SU-DHL-6 (cell line): Measurements from ENCODE around the gene ZNF284.

Experiments used
- H2AFZ ChIP-seq: fragments of 200-600 bp; sonication (generic); 2 replicates; pipeline ENCODE4 v1.6.1; 2014; ENCODE audit warnings: low read depth, mild to moderate bottlenecking, moderate library complexity, mixed read lengths, antibody characterized with exemption, low read length; ENCODE audit not compliant: severe bottlenecking
- H3F3A ChIP-seq: fragments of 200-600 bp; shearing (Covaris generic); 2 replicates; pipeline ENCODE4 v1.6.0; 2016; ENCODE audit warnings: antibody characterized with exemption, mild to moderate bottlenecking; ENCODE audit not compliant: insufficient read depth
- H3K27ac ChIP-seq: fragments of 200-600 bp; sonication (generic); 2 replicates; pipeline ENCODE4 v1.5.1; 2016; ENCODE audit warnings: low read depth, mild to moderate bottlenecking, low read length, moderate library complexity, mixed read lengths
- H3K27me3 ChIP-seq: fragments of 200-600 bp; sonication (generic), shearing (Covaris generic); 2 replicates; pipeline ENCODE4 v1.6.0; 2014; ENCODE audit warnings: mild to moderate bottlenecking, low read length
- H3K36me3 ChIP-seq: fragments of 200-600 bp; sonication (generic); 2 replicates; pipeline ENCODE4 v1.6.1; 2014; ENCODE audit warnings: mild to moderate bottlenecking, low read length, mixed read lengths
- H3K4me2 ChIP-seq: fragments of 300-600, 200-600 bp; shearing (Covaris generic), sonication (generic); 2 replicates; pipeline ENCODE4 v1.6.0; 2014; ENCODE audit warnings: low read length, low read depth, mild to moderate bottlenecking; ENCODE audit not compliant: poor library complexity, severe bottlenecking
- H3K4me3 ChIP-seq: fragments of 200-600 bp; sonication (generic); 2 replicates; pipeline ENCODE4 v1.5.1; 2014; ENCODE audit warnings: antibody characterized with exemption, low read length, mild to moderate bottlenecking, mixed read lengths; ENCODE audit not compliant: insufficient read depth, poor library complexity, severe bottlenecking
- H3K79me2 ChIP-seq: fragments of 200-600 bp; sonication (generic); 2 replicates; pipeline ENCODE4 v1.6.1; 2014; ENCODE audit warnings: mild to moderate bottlenecking, low read length, moderate library complexity; ENCODE audit not compliant: insufficient read depth
- H3K9ac ChIP-seq: fragments of 200-600 bp; sonication (generic); 2 replicates; pipeline ENCODE4 v1.7.0; 2014; ENCODE audit warnings: mild to moderate bottlenecking, low read length
- H3K9me2 ChIP-seq: fragments of 200-600 bp; sonication (generic); replicated peaks from 2 replicates; pipeline ENCODE4 v1.6.1; 2014; ENCODE audit warnings: low read length; ENCODE audit not compliant: insufficient read depth
- H3K9me3 ChIP-seq: fragments of 200-600 bp; sonication (generic); 2 replicates; pipeline ENCODE4 v1.6.1; 2014; ENCODE audit warnings: low read length, mixed read lengths; ENCODE audit not compliant: insufficient read depth
- H4K20me1 ChIP-seq: fragments of 200-600 bp; sonication (generic); 2 replicates; pipeline ENCODE4 v1.6.1; 2014; ENCODE audit warnings: low read depth, mild to moderate bottlenecking, antibody characterized with exemption, low read length, moderate library complexity, mixed read lengths
- EZH2phosphoT487 ChIP-seq: fragments of 200-600 bp; sonication (generic), shearing (Covaris generic); conservative IDR thresholded peaks from 2 replicates; pipeline ENCODE4 v1.6.1; 2018; ENCODE audit warnings: mild to moderate bottlenecking, antibody characterized with exemption, low read length, moderate library complexity, mixed read lengths
- TF ChIP-seq, protein P1 (sequence below): fragments of 200-600 bp; sonication (generic); IDR thresholded peaks from one replicate; pipeline ENCODE4 v1.5.1; 2017; ENCODE audit warnings: antibody characterized with exemption, mild to moderate bottlenecking, low read length, moderate library complexity; ENCODE audit not compliant: insufficient read depth, poor library complexity, severe bottlenecking

Gene ZNF284

DNA sequence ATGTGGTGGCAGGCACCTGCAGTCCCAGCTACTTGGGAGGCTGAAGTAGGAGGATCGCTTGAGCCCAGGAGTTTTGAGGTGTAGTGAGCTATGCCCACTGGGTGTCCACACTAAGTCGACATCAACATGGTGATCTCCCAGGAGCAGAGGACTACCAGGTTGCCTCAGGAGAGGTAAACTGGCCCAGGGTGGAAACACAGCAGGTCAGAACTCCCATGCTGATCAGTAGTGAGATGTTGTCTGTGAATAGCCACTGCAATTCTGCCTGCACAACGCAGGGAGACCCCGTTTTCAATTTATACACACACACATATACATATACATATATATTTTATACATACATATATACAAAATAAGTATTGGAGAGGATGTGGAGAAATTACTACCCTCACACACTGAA is 20.1 kb downstream of the ZNF284 start:
- H3K27ac ChIP-seq = no peak overlapping the region
- TF ChIP-seq, protein P1, sequence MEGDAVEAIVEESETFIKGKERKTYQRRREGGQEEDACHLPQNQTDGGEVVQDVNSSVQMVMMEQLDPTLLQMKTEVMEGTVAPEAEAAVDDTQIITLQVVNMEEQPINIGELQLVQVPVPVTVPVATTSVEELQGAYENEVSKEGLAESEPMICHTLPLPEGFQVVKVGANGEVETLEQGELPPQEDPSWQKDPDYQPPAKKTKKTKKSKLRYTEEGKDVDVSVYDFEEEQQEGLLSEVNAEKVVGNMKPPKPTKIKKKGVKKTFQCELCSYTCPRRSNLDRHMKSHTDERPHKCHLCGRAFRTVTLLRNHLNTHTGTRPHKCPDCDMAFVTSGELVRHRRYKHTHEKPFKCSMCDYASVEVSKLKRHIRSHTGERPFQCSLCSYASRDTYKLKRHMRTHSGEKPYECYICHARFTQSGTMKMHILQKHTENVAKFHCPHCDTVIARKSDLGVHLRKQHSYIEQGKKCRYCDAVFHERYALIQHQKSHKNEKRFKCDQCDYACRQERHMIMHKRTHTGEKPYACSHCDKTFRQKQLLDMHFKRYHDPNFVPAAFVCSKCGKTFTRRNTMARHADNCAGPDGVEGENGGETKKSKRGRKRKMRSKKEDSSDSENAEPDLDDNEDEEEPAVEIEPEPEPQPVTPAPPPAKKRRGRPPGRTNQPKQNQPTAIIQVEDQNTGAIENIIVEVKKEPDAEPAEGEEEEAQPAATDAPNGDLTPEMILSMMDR = no peak
- no peak for TF ChIP-seq EZH2phosphoT487
- no peak overlapping the region for H2AFZ ChIP-seq
- no peak overlapping the region for H3K4me3 ChIP-seq
- H3F3A ChIP-seq = no peaks in the 10 kb centered on the region
- H3K79me2 ChIP-seq = peaks cover 21% of the 10 kb centered on the region
- H3K36me3 ChIP-seq = peaks cover 6% of the 10 kb centered on the region; the same call in 1 of the 2 replicates
- no peaks in the 10 kb centered on the region for H3K9me2 ChIP-seq
- no peaks in the 10 kb centered on the region for H4K20me1 ChIP-seq
- no peak overlapping the region for H3K4me2 ChIP-seq
- no peak overlapping the region for H3K9ac ChIP-seq
- H3K9me3 ChIP-seq = no peaks in the 10 kb centered on the region
- no peaks in the 10 kb centered on the region for H3K27me3 ChIP-seq

GRCh38 chr19:44093931-44094765 is 22.2 kb downstream of the ZNF284 start, which contains the start of gene ZNF224:
TSS of gene ZNF224 (plus strand) at chr19:44094361. CDS start at chr19:44097874, 3,513 bp downstream.
- peak within 1 kb of the TSS; percentile 10; the same call in 1 of the 2 replicates for H3K27ac ChIP-seq
- no peak for TF ChIP-seq EZH2phosphoT487
- TF ChIP-seq, protein P1 = no peak

DNA sequence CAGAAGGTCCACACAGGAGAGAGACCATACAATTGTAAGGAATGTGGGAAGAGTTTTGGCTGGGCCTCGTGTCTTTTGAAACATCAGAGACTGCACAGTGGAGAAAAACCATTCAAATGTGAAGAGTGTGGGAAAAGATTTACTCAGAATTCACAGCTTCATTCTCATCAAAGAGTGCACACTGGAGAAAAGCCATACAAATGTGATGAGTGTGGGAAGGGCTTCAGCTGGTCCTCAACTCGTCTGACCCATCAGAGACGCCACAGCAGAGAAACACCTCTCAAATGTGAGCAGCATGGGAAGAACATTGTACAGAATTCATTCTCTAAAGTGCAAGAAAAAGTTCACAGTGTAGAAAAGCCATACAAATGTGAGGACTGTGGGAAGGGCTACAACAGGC is 35.8 kb downstream of the ZNF284 start:
- Histone ChIP-seq H3F3A (no peaks in the 10 kb centered on the region), H3K4me3 (no peak overlapping the region), H2AFZ (no peak overlapping the region), H3K36me3 (peaks cover 38% of the 10 kb centered on the region), H3K4me2 (no peak overlapping the region), H3K27ac (no peak overlapping the region), H3K79me2 (no peaks in the 10 kb centered on the region), H3K9ac (no peak overlapping the region), H3K9me2 (no peaks in the 10 kb centered on the region), H4K20me1 (no peaks in the 10 kb centered on the region), H3K9me3 (peaks cover 28% of the 10 kb centered on the region; the same call in 1 of the 2 replicates), H3K27me3 (no peaks in the 10 kb centered on the region)
- TF ChIP-seq EZH2phosphoT487 = no peak
- TF ChIP-seq, protein P1 = no peak

More at GRCh38 chr19:44093931-44094765, 22.2 kb downstream of the ZNF284 start, which contains the start of gene ZNF224:
- H3K9ac ChIP-seq = peak within 1 kb of the TSS; percentile 72
- no peaks in the 10 kb centered on the region for H3F3A ChIP-seq
- H3K4me2 ChIP-seq = peak within 1 kb of the TSS; percentile 88
- H3K9me2 ChIP-seq = no peaks in the 10 kb centered on the region
- peaks cover 21% of the 10 kb centered on the region for H3K79me2 ChIP-seq
- peaks cover 12% of the 10 kb centered on the region; the same call in 1 of the 2 replicates for H3K36me3 ChIP-seq
- H3K4me3 ChIP-seq = peak within 1 kb of the TSS; percentile 78
- peak within 1 kb of the TSS; percentile 97 for H2AFZ ChIP-seq
- H3K9me3 ChIP-seq = no peaks in the 10 kb centered on the region
- no peaks in the 10 kb centered on the region for H4K20me1 ChIP-seq
- H3K27me3 ChIP-seq = no peaks in the 10 kb centered on the region
